Measurements from ENCODE around the gene KRT28. TPM values are rescaled to one million over a fixed set of nuclear protein-coding genes. Genes with fewer than 3 reads are reported as not detected.
A peak's percentile ranks its signal among the peaks of the same experiment; 100 is the strongest.

The KRT28 gene
- total RNA-seq, 4 donors from 2014 or later = 1.0 to 32.0 (median 11.6) TPM

GRCh38 chr17:40830085-40830776 is 30.5 kb upstream of the KRT28 start:
- Histone ChIP-seq H3K36me3 (peaks cover 6% of the 10 kb centered on the region), H3K4me3 (no peak overlapping the region), H3K9me3 (no peaks in the 10 kb centered on the region), H3K27ac (no peak overlapping the region), H3K27me3 (no peaks in the 10 kb centered on the region), H3K4me1 (peaks cover 6% of the 10 kb centered on the region)
- TF ChIP-seq POLR2A (IDR thresholded peaks at IDR 0.05) (no peak), POLR2AphosphoS5 (IDR thresholded peaks at IDR 0.05) (no peak), EP300 (IDR thresholded peaks at IDR 0.05) (no peak)
- TF ChIP-seq, protein P1, sequence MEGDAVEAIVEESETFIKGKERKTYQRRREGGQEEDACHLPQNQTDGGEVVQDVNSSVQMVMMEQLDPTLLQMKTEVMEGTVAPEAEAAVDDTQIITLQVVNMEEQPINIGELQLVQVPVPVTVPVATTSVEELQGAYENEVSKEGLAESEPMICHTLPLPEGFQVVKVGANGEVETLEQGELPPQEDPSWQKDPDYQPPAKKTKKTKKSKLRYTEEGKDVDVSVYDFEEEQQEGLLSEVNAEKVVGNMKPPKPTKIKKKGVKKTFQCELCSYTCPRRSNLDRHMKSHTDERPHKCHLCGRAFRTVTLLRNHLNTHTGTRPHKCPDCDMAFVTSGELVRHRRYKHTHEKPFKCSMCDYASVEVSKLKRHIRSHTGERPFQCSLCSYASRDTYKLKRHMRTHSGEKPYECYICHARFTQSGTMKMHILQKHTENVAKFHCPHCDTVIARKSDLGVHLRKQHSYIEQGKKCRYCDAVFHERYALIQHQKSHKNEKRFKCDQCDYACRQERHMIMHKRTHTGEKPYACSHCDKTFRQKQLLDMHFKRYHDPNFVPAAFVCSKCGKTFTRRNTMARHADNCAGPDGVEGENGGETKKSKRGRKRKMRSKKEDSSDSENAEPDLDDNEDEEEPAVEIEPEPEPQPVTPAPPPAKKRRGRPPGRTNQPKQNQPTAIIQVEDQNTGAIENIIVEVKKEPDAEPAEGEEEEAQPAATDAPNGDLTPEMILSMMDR (IDR thresholded peaks at IDR 0.05) = no peak
- DNase-seq (ENCODE audit: low spot score in 2 of 2) = no peak
- 85% methylated on average over 2 of the region's 2 CpGs for WGBS

DNA sequence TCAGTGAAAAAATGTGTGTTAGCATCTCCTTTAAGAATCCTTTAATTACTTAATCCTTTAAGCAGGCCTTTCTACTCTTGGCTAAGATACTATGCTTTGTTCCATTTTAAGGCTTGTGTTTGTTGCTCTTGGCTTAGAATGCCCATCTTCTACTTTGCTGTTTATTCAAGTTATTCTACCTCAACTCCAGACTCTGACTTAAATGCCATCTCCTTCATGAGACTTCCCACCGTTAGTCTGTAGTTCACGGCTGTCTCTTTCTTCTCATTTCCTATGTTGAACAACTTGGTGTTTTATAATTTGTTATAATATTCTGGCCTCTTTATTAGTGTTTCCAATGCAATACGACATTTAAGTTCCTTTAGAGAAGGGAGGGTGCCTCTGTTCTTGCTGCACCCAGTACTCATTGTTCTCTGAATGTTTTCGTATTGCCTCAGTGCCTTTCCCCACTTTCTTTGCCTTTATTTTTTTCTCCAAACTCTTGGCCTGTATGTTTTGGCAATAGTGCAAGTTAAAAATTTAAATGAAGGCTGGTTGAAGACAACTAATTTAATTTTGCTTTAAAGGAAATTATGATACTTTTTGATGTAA is 28.8 kb upstream of the KRT28 start:
- no peaks in the 10 kb centered on the region for H3K27me3 ChIP-seq
- no peaks in the 10 kb centered on the region for H3K9me3 ChIP-seq
- H3K36me3 ChIP-seq = no peaks in the 10 kb centered on the region
- TF ChIP-seq EP300 (IDR thresholded peaks at IDR 0.05) = no peak
- TF ChIP-seq, protein P1 (IDR thresholded peaks at IDR 0.05) = no peak
- no peak for TF ChIP-seq POLR2A (IDR thresholded peaks at IDR 0.05)
- TF ChIP-seq POLR2AphosphoS5 (IDR thresholded peaks at IDR 0.05) = no peak
- H3K4me3 ChIP-seq = no peak overlapping the region
- H3K27ac ChIP-seq = peak overlapping the region; percentile 34
- peaks cover 6% of the 10 kb centered on the region for H3K4me1 ChIP-seq
- WGBS = 71% methylated on average over 4 of the region's 4 CpGs
- DNase-seq (ENCODE audit: low spot score in 2 of 2) = no peak

- WGBS = 63% methylated on average over 7 of the region's 7 CpGs
These were observed 28.1 kb upstream of the KRT28 start for GRCh38 chr17:40827746-40828453.

GRCh38 chr17:40825599-40825998 is 25.8 kb upstream of the KRT28 start:
- Histone ChIP-seq H3K9me3 (no peaks in the 10 kb centered on the region), H3K4me1 (peaks cover 6% of the 10 kb centered on the region), H3K36me3 (no peaks in the 10 kb centered on the region), H3K27me3 (no peaks in the 10 kb centered on the region), H3K4me3 (no peak overlapping the region), H3K27ac (no peak overlapping the region)
- 87% methylated on average over 2 of the region's 2 CpGs for WGBS
- DNase-seq (ENCODE audit: low spot score in 2 of 2) = no peak
- TF ChIP-seq EP300 (IDR thresholded peaks at IDR 0.05) (no peak), POLR2A (IDR thresholded peaks at IDR 0.05) (no peak), POLR2AphosphoS5 (IDR thresholded peaks at IDR 0.05) (no peak)
- TF ChIP-seq, protein P1 (IDR thresholded peaks at IDR 0.05) = no peak

More at GRCh38 chr17:40827746-40828453, 28.1 kb upstream of the KRT28 start:
- no peaks in the 10 kb centered on the region for H3K9me3 ChIP-seq
- no peaks in the 10 kb centered on the region for H3K27me3 ChIP-seq
- no peak overlapping the region for H3K4me3 ChIP-seq
- no peaks in the 10 kb centered on the region for H3K36me3 ChIP-seq
- peak overlapping the region; percentile 34 for H3K27ac ChIP-seq
- TF ChIP-seq EP300 (IDR thresholded peaks at IDR 0.05) (no peak), POLR2A (IDR thresholded peaks at IDR 0.05) (no peak), POLR2AphosphoS5 (IDR thresholded peaks at IDR 0.05) (no peak)
- TF ChIP-seq, protein P1 (IDR thresholded peaks at IDR 0.05) = no peak
- no peak for DNase-seq (ENCODE audit: low spot score in 2 of 2)
- H3K4me1 ChIP-seq = peaks cover 6% of the 10 kb centered on the region
